Measurements from ENCODE around the gene POU3F1.

The POU3F1 gene

DNA sequence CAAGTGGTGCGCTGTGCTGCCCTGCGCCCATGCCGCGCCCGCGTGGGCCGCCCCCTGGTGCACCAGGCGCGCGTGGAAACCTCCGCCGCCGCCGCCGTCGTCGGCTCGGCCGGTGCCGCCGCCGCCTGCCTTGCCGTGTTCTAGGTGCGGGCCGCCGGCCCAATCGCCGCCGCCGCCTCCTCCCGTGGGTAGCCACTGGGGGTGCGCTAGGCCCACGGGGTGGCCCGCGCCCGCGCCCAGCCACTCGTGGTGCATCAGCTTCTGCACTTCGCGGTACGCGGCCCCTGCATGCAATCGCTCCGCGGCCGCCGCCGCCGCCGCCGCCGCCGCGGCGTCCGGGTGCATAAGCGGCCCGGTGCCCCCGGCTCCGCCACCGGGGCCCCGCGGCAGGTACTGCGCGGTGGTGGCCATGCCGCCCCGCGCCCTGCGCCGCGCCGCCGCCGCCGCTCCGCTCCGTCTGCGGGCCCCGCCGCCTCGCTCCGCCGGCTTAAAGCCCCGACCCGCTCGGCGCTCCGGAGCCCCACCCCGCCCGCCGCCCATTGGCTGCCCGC, at the start of gene POU3F1:
POU3F1 (minus strand) TSS at position 461 of the 551 bp plus-strand sequence; CDS start at position 411, 50 bp downstream.
- no peak for DNase-seq (ENCODE audit: low spot score)

DNA sequence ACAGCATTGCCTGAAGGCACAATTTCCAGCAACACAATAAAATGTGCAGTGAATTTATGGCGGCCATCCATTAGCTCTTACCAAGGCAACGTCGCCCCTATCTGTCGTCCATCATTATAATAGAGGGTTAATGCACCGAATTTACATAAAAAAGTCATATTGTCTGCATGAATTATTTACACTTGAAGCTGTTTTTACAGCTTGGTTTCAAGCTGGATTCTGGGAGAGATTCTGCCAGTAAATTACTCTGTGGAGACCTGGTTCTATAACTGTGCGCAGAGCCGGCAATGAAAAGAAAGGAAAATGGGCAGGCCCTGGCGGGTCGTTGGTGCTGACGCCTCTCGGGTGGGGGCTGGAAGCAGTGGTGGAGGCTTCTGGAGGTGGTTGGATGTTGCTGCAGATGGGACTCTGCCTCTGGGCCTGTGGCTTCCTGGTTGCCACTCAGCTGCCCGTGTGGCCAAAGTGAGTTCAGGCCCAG, 48.9 kb upstream of the POU3F1 start:
- no peak for DNase-seq (ENCODE audit: low spot score)

DNA sequence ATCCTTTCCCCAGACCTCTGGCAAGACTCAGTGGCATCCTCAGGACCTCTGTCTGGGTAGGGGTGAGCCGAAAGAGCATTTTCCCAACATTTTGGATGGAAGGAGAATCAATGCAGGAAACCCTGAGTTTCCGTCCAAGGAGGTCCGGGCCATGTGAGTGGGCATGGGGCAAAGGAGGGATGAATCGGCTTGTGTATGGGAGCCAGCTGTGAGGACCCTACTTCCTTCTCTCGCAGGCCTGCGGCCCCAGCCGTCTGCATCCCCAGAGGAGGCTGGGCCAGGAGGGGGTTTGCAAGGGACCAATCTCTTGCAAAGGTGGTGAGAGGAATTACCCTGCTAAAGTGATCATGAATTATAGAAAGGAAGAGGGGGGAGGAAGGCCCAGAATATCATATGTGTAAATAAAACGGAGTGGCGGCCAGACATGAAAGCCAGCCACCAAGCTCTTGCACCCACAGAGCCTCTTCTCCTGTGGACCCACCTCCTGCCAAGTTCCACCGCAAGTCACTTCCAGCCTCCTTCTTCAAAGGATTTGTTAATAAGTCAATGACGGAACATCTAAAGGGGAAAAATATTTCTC, 48.2 kb upstream of the POU3F1 start:
- DNase-seq (ENCODE audit: low spot score) = no peak

DNA sequence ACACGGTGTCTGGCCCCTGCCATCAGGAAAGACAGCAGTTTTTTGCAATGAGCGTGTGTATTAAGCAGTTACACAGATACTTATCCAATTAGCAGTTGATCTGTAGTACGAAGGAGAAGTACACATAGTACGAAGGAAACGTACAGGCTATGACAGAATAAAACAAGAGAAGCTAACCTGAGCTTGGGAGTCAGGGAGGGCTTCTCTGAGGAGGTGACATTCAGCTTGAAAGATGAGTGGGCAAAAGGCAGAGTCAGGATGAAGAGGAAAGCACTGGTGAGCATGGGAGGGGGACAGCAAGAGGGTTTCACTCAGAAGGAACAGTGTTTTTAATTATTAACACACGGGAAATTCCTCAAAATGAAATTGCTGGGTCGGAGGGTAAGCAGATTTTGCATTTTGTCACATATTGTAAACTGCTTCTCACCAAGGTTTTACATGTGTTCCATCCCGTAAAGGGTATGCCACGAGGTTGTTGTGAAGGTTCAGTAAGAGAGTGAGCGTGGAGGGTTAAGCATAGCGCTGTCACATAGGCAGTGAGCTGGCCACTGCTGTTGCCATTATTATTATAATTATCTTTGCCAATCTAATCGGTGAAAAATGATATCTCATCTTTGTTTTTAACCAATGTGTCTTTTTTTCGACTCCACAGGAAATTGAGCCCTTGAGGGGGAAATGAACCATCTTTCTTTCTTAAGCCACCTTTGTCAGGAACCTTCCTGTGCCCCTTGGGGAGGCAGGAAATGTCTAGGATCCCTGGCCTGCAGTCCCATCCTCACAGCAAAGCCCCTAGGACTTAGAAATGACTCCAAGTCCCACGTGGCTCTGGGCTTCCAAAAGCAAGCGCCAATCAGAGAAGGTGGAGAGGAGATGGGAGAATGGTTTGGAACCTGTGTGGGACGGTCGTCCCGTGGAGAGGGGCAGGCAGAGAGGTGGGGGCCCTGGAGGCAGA, 47.3 kb upstream of the POU3F1 start:
- DNase-seq (ENCODE audit: low spot score) = no peak

DNA sequence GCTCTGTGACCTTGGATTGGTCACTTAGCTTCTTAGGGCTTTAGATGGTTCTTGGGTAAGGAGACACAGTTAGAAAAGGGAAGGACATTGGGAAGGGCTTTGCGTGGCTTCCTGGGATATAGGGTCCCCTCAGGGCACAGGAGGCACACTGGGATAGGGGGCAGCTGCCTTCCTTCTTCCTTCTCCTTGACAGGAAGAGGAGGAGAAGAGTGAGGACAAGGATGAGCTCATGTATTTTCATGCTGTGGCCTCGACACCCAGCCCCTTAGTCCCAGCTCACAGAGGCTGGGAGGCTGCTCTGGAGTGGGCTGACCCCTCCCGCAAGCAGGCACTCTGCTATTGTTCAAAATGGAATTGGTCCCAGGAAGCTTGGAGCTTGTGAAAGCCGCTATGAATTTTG, 45.7 kb upstream of the POU3F1 start:
- no peak for DNase-seq (ENCODE audit: low spot score)

DNA sequence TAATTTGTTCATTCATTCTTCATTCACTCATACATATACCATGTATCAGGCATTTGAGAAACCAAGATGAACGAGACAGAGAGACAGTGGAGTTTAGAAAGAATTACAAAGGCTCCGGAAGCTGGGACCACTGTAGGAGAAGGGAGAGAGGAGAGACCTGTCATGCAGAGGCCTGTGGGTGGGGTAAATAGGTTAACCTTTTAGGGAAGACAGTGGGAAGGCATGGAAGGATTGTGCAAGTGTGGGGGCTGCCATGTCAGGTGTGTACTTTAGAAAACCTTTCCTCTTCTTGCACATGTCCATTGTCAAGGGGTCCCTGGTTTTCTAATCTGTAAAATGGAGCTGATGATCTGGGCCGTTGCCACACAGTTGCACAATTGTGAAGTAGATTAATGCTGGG, 44.2 kb upstream of the POU3F1 start:
- DNase-seq (ENCODE audit: low spot score) = peak; percentile 42

DNA sequence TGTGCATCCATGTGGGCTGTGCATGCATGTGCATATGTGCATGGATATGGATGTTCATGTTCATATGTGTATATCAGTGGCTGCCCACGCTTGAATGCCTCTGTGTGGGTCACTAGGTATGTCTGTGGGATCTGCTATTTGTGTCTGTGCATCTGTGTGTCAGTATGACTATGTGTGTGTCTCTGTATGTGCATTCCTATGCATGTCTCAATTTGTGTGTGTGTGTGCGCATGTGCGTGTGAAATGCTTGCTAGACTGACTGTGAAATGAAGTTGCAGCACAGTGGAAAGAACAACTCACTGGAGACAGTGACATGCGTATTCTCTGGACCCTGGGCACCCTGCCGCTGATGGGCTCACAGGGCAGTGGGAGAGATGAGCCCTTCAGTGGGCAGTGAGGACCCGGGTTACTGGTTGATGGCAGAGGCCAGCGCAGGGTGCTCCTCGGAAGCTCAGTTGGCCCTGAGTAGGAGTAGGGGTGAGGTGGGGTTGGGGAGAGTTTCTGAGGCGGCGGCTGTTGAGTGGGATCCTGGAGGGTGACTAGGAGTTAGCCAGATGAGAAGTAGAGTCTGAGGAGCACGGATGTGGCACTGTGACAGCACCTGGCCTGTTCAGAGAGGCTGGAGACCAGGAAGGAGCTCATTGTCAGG, 43.2 kb upstream of the POU3F1 start:
- DNase-seq (ENCODE audit: low spot score) = no peak

DNA sequence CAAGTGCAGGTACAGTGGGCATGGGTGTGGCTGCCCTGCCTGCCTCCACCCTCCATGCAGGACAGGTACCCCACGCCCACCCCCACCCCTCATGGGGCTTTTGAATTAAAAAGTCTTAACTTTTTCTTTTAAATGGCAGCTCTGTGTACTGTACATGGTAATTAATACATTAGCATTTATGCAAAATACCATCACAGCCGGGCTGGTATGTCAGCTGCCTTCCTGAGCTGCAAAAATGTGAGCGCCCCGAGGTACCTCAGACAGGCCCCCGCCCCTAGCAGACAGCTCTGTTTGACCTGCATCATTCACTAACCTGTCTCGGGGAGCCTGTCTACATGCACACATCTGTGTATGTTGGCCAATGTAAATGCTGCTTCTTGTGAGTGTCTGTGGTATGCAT, 42.2 kb upstream of the POU3F1 start:
- DNase-seq (ENCODE audit: low spot score) = no peak

DNA sequence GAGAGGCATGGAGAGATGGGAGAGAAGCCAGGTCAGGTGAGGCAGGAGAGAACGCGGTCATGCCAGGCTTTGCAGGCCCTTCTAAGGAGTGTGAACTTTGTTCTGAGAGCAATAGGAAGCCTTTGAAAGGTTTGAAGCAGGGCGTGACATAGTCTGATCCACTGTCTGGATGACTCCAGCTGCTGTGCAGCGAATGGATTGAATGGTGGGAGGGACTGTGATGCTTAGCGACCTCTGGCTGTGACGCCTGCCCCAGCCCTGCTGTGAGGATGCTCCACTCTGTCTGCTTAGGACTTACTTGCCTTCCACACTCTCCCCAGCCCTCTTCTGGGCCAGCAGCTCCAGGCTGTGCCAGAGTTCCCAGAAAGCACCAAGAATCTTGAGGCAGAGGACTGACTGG, 41.8 kb upstream of the POU3F1 start:
- DNase-seq (ENCODE audit: low spot score) = no peak

DNA sequence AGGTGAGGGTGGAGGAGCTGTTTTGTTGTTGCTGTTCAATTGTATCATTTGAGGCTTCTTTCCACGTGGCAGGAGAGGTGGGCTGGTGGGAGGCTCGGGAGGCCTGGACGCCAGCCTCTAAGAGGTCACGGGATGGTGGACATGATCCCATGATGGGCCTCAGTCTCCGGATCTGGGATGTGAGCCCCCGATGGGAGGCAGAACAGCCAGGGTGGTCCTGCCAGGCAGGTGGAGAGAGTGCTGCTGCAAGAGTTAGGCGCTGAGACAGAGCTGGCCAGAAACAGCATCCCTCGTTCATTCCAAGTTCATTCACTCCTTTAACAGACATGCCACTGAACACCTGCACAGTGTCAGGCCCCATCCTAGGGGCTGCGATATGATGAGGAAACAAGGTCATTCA, 41.1 kb upstream of the POU3F1 start:
- DNase-seq (ENCODE audit: low spot score) = no peak

DNA sequence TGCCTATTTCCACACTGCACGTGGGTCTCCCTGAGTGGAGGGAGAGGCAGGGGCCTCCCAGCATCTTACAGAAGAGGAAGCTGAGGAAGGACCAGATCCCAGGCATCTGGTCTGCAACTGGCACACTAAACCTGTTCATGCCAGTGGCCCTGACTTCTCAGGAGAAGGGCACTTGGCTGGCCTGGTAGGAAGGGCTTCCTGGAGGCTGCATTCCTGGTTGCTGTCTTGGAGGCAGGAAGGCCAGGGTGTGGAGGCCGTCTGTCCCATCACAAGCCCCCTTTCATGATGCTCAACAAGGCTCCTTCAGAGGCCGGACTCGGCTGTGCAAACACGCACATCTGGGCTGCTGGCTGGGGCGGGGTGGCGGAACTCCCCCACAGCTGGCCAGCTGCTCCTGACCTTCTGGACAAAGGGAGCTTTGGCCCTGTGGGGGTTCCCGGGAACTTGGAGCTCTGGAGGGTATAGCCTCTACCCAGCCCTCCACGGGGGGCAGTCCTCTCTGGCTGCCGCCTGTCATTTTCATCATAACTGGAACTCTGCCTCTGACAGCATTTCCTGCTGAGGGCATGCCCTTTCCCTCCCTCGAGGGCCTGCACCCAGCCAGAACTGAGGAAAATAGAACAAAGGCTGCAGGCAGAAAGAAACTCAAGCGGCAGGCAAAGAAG, 39.2 kb upstream of the POU3F1 start:
- DNase-seq (ENCODE audit: low spot score) = no peak

DNA sequence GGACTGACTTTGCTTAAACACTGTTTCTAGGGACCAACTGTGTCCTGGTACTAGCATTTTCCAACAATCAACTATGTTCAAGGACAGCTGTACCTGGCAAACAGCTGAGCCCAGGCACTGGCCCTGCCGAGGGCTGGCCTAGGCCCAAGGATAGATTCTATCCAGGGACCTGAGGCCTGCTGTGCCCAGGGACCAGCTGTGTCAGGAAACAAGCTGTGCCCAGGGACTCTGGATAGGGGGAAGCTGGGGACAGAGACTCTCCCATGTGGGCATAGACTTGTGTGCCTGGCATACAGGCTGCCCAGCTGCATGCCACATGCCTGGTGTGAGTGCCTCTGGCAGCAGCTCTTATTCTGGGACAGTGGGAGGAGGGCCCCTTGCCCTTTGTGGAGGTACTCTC, 38.1 kb upstream of the POU3F1 start:
- no peak for DNase-seq (ENCODE audit: low spot score)

DNA sequence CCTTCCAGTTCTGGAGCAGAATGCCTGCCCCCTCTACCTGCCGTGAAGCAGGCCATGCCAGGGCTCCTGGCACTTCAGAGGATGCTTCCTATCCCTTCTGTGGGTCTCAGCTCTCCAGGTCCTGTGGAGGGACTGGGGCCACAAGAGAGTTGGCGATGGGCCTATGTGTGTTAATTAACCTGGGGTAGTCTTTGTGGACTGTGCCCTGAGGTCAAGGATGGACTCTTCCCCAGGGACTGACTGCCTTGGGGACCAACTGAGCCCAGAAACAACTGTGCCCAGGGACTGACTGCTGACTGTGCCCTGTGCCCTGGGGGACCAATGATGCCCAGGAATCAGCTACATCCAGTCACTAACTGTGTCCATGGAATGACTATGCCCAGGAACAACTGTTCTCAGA, 37.5 kb upstream of the POU3F1 start:
- no peak for DNase-seq (ENCODE audit: low spot score)

DNA sequence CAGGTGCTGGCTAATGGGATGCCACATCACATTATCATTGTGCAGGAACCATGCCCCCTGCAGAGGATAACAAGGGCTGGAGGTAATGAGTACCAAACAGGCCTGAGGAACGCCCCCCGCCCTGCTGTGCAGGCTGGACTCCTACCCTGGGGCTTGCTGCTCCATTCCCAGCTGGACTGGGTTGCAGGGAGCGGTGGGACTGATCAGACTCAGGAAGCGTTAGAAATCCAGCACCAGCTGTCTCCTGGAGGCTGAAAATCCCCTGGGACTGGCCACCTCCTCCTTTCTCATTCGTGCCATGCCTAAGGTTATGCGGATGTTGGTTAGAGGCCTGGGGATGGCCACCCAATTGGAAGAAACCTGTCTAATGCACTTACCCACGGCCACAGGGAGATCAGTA, 36.9 kb upstream of the POU3F1 start:
- no peak for DNase-seq (ENCODE audit: low spot score)

DNA sequence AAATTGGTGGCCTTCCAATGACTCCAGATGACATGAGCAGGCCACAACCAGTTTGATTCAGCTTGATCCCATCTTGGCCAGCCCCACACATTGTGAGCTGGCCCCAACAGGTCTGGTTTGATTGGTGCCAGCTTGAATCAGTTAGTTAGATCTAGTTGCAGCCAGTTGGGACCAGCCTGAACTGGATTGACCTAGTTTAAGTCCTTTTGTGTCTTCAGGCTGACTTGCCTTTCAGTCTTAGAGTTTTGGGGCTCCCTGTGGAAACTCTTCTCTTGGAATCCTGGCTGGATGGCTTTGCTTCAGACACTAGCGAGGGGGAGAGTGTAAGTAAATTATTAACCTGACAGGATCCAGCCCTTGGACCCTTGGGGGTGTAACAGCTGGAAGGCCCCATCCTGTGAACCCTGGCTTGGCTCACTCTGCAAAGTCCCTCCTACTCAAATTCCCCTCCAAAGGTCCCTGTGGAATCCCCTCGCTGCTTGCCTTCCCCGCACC, 36.2 kb upstream of the POU3F1 start:
- no peak for DNase-seq (ENCODE audit: low spot score)

DNA sequence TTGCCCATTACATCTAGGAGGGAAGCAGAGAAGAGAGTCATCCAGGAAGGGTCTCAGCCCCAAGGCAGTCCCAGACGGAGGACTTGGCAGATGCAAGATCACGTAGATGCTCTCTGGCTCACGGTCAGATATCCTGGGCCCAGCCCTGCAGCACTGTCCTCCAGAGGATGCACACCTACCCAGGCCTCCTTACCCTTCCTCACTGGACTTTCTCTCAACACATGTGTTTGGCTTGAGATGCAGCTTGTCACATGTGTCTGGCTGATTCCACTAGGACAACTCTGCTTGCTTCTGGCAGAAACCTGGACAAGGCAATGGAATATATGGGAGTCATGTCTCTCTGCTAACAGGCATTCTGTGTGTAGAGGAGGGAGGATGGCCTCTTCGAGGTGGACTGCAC, 32.4 kb upstream of the POU3F1 start:
- no peak for DNase-seq (ENCODE audit: low spot score)

DNA sequence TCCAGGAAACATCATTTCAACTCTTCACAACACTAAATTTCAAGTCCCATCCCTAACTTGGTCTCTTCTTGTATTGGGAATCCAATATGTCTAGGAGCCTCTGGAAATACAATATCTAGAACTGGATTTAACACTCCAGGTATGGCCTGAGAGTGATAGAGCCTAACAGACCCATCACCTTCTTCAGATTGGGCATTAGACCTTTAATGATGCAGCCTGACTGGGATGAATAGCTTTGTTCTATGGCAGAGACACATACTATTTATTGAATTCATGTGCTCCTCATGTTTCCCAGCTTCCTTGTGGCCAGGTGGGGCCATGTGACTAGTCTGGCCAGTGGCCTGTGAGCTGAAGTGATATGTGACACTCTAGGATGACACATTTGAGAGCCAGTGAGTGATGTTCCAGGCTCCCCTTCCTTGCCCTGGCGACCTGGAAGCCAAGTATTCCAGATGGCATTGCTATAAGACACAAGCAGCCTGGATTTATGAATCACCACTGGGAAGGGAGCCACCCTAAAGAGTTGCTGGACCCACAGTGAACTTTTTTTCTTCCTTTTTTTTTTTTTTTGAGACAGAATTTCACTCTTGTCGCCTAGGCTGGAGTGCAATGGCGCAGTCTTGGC, 31.0 kb upstream of the POU3F1 start:
- DNase-seq (ENCODE audit: low spot score) = no peak

DNA sequence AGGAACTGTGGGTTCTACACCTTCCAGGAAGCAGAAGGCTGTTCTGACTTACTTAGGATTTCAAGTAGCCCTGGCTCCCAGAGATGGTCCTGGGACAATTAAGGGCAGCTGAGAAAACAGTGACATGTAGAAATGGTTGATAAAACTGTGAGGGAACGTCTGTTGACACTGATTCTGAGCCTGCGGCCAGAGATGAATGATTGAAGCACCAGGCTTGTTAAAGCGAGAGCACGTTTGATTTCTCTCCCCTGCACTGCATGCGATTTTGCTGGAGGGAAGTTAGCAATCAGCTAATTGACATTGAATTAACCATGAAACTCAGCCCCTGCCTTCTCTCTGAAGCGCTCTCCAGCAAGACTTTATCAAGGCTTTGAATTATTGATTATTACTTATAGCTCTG, 29.9 kb upstream of the POU3F1 start:
- DNase-seq (ENCODE audit: low spot score) = no peak

DNA sequence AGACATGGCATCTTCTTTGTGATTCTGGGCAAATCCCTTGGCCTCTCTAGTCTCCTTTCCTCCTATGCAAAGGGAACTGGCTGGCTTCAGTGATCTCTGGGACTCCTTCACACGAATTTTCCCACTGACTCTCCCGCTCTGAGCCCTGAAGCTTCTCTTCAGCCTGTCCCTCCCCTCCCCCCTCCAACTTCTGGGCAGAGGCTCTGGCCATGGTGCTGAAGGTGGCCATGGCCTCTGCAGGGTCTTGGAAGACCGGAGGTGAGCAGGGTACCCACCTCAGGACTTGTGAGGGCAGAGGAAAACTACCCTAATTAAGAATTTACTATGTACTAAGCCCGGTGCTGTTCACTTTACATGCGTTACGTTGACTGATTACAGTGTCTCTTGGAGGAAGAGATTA, 29.4 kb upstream of the POU3F1 start:
- DNase-seq (ENCODE audit: low spot score) = no peak

DNA sequence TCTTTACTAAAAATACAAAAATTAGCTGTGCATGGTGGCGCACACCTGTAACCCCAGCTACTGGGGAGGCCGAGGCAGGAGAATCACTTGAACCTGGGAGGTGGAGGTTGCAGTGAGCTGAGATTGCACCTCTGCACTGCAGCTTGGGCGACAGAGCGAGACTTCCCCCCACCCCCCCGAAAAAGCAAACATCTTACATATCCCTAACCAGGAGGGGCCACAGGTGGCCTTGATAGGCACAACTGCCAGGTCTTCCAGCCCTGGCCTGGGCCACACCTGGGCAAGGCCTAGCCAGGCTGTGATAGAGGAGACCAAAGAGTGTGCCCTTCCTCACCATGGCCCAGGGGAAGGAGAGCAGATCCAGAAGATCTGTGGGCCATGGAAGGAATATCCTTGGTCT, 28.6 kb upstream of the POU3F1 start:
- no peak for DNase-seq (ENCODE audit: low spot score)

DNA sequence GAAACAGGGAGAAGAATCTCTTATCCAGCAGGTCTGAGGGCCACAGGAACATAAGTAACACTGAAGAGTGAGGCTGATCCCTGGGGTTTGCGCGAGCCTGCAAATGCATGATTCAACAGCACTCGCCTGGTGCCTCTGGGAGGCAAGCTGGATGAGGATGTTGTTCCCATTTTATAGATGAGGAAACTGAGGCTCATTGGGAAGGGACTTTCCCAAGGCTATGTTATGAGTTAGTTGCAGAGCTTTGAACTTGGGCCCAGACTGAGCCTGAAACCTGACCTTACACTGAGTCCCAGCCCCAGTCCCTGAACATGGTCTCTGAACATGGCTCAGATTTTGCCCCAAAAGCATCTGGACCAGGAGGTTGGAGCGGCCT, 27.7 kb upstream of the POU3F1 start:
- no peak for DNase-seq (ENCODE audit: low spot score)
